ENCODE results near the gene REXO4.
A peak's percentile ranks its signal among the peaks of the same experiment; 100 is the strongest.

Gene REXO4

GRCh38 chr9:133382507-133383141, 35.2 kb downstream of the REXO4 start:
- Histone ChIP-seq H2BK12ac (ENCODE audit: low read length) (no peak overlapping the region), H2BK5ac (ENCODE audit: low read length) (no peak overlapping the region), H3K9me3 (replicated peaks in 1 of 2; ENCODE audit: control insufficient read depth in 2 of 2, insufficient read depth in 1 of 2, low read depth in 1 of 2, low read length in 2 of 2) (peaks cover 7 to 9% of the 10 kb centered on the region in 2 donors), H2BK120ac (ENCODE audit: low read depth, low read length) (no peak overlapping the region), H3K4me2 (ENCODE audit: insufficient read depth, low read length, poor library complexity, severe bottlenecking) (no peak overlapping the region), H3K27ac (replicated peaks; ENCODE audit: low read length) (no peak overlapping the region), H3K18ac (ENCODE audit: low read length) (no peak overlapping the region), H3K9ac (ENCODE audit: low read depth, low read length, poor library complexity) (peak overlapping the region; percentile 68), H3K4ac (ENCODE audit: low read length) (no peak overlapping the region), H3K79me1 (ENCODE audit: low read depth, low read length) (peaks cover 2% of the 10 kb centered on the region), H3K4me1 (ENCODE audit: control insufficient read depth in 2 of 2, insufficient read depth in 1 of 2, low read depth in 1 of 2, low read length in 2 of 2) (peaks cover 2% of the 10 kb centered on the region in 2 donors), H2BK15ac (ENCODE audit: low read length) (no peak overlapping the region), H3K14ac (ENCODE audit: low read length) (no peak overlapping the region), H3K23ac (ENCODE audit: low read depth, low read length, poor library complexity) (no peak overlapping the region), H3K36me3 (replicated peaks in 1 of 2; ENCODE audit: control insufficient read depth in 2 of 2, insufficient read depth in 2 of 2, low read length in 2 of 2) (peaks cover 0 to 2% of the 10 kb centered on the region in 2 donors), H2AK5ac (ENCODE audit: low read depth, low read length) (no peak overlapping the region), H3K4me3 (ENCODE audit: low read length in 2 of 2) (peak overlapping the region in 1 of 2 donors; percentile 52), H4K91ac (ENCODE audit: low read depth, low read length, poor library complexity) (no peak overlapping the region), H2AFZ (ENCODE audit: low read length) (no peak overlapping the region), H3K27me3 (ENCODE audit: control insufficient read depth in 3 of 3, insufficient read depth in 3 of 3, low read depth in 1 of 3, low read length in 3 of 3) (peaks cover 0 to 3% (median 0%) of the 10 kb centered on the region in 3 experiments), H4K8ac (ENCODE audit: low read depth, low read length) (no peak overlapping the region)
- WGBS, 2 donors (ENCODE audit: extremely low coverage in 2 of 2, insufficient read length in 2 of 2, insufficient replicate concordance in 1 of 2): 100% methylated on average over 2 to 3 of the region's 4 CpGs
- no peak for DNase-seq (ENCODE audit: low spot score)

GRCh38 chr9:133380734-133381133, 37.1 kb downstream of the REXO4 start:
- no peak overlapping the region for H3K14ac ChIP-seq (ENCODE audit: low read length)
- peaks cover 2% of the 10 kb centered on the region for H3K79me1 ChIP-seq (ENCODE audit: low read depth, low read length)
- H3K4ac ChIP-seq (ENCODE audit: low read length): no peak overlapping the region
- H3K27me3 ChIP-seq (ENCODE audit: control insufficient read depth in 3 of 3, insufficient read depth in 3 of 3, low read depth in 1 of 3, low read length in 3 of 3): peaks cover 0 to 3% (median 0%) of the 10 kb centered on the region in 3 experiments
- DNase-seq (ENCODE audit: low spot score): no peak
- WGBS, 2 donors (ENCODE audit: extremely low coverage in 2 of 2, insufficient read length in 2 of 2, insufficient replicate concordance in 1 of 2): no CpG with 5 or more reads among the region's 4 CpGs
- no peak overlapping the region for H3K27ac ChIP-seq (replicated peaks; ENCODE audit: low read length)
- no peak overlapping the region for H3K4me2 ChIP-seq (ENCODE audit: insufficient read depth, low read length, poor library complexity, severe bottlenecking)
- H3K36me3 ChIP-seq (replicated peaks in 1 of 2; ENCODE audit: control insufficient read depth in 2 of 2, insufficient read depth in 2 of 2, low read length in 2 of 2): peaks cover 0 to 2% of the 10 kb centered on the region in 2 donors
- H2AFZ ChIP-seq (ENCODE audit: low read length): no peak overlapping the region
- H3K4me1 ChIP-seq (ENCODE audit: control insufficient read depth in 2 of 2, insufficient read depth in 1 of 2, low read depth in 1 of 2, low read length in 2 of 2): peaks cover 2% of the 10 kb centered on the region in 2 donors
- no peak overlapping the region for H2AK5ac ChIP-seq (ENCODE audit: low read depth, low read length)
- H3K23ac ChIP-seq (ENCODE audit: low read depth, low read length, poor library complexity): no peak overlapping the region
- H3K9ac ChIP-seq (ENCODE audit: low read depth, low read length, poor library complexity): no peak overlapping the region
- no peak overlapping the region for H2BK15ac ChIP-seq (ENCODE audit: low read length)
- no peak overlapping the region for H4K8ac ChIP-seq (ENCODE audit: low read depth, low read length)
- H3K18ac ChIP-seq (ENCODE audit: low read length): no peak overlapping the region
- H3K9me3 ChIP-seq (replicated peaks in 1 of 2; ENCODE audit: control insufficient read depth in 2 of 2, insufficient read depth in 1 of 2, low read depth in 1 of 2, low read length in 2 of 2): peaks cover 7 to 10% of the 10 kb centered on the region in 2 donors
- H2BK12ac ChIP-seq (ENCODE audit: low read length): no peak overlapping the region
- H4K91ac ChIP-seq (ENCODE audit: low read depth, low read length, poor library complexity): no peak overlapping the region
- H2BK5ac ChIP-seq (ENCODE audit: low read length): no peak overlapping the region
- no peak overlapping the region for H3K4me3 ChIP-seq (ENCODE audit: low read length in 2 of 2)
- H2BK120ac ChIP-seq (ENCODE audit: low read depth, low read length): no peak overlapping the region

- Histone ChIP-seq H2BK15ac (ENCODE audit: low read length) (peak overlapping the region; percentile 20), H3K4ac (ENCODE audit: low read length) (no peak overlapping the region), H2AK5ac (ENCODE audit: low read depth, low read length) (peak overlapping the region; percentile 40), H3K27ac (replicated peaks; ENCODE audit: low read length) (no peak overlapping the region), H2AFZ (ENCODE audit: low read length) (no peak overlapping the region), H2BK12ac (ENCODE audit: low read length) (no peak overlapping the region), H3K36me3 (replicated peaks in 1 of 2; ENCODE audit: control insufficient read depth in 2 of 2, insufficient read depth in 2 of 2, low read length in 2 of 2) (peaks cover 0 to 2% of the 10 kb centered on the region in 2 donors), H3K4me3 (ENCODE audit: low read length in 2 of 2) (peak overlapping the region in 1 of 2 donors; percentile 14), H3K9me3 (replicated peaks in 1 of 2; ENCODE audit: control insufficient read depth in 2 of 2, insufficient read depth in 1 of 2, low read depth in 1 of 2, low read length in 2 of 2) (peaks cover 7 to 10% of the 10 kb centered on the region in 2 donors), H3K14ac (ENCODE audit: low read length) (peak overlapping the region; percentile 32), H4K8ac (ENCODE audit: low read depth, low read length) (no peak overlapping the region), H2BK5ac (ENCODE audit: low read length) (no peak overlapping the region), H3K23ac (ENCODE audit: low read depth, low read length, poor library complexity) (peak overlapping the region; percentile 39), H4K91ac (ENCODE audit: low read depth, low read length, poor library complexity) (no peak overlapping the region), H3K4me2 (ENCODE audit: insufficient read depth, low read length, poor library complexity, severe bottlenecking) (no peak overlapping the region), H3K9ac (ENCODE audit: low read depth, low read length, poor library complexity) (no peak overlapping the region), H3K79me1 (ENCODE audit: low read depth, low read length) (peaks cover 2% of the 10 kb centered on the region), H3K4me1 (ENCODE audit: control insufficient read depth in 2 of 2, insufficient read depth in 1 of 2, low read depth in 1 of 2, low read length in 2 of 2) (peaks cover 2 to 7% of the 10 kb centered on the region in 2 donors), H3K27me3 (ENCODE audit: control insufficient read depth in 3 of 3, insufficient read depth in 3 of 3, low read depth in 1 of 3, low read length in 3 of 3) (peaks cover 0 to 3% (median 0%) of the 10 kb centered on the region in 3 experiments), H3K18ac (ENCODE audit: low read length) (peak overlapping the region; percentile 72), H2BK120ac (ENCODE audit: low read depth, low read length) (no peak overlapping the region)
- no peak for DNase-seq (ENCODE audit: low spot score)
- WGBS, 2 donors (ENCODE audit: extremely low coverage in 2 of 2, insufficient read length in 2 of 2, insufficient replicate concordance in 1 of 2): no CpG with 5 or more reads among the region's 14 CpGs
Observed at GRCh38 chr9:133379153-133380086, 38.4 kb downstream of the REXO4 start.
